IMR-90 (cell line): Measurements from ENCODE around the gene STX7. TPM values are rescaled to one million over a fixed set of nuclear protein-coding genes. Genes with fewer than 3 reads are reported as not detected.

Experiments
- ATAC-seq: fragments of 200-7000 bp; cut with Tn5 transposase; 2 replicates; pipeline ENCODE4 v1.9.1; 2020; ENCODE audit warnings: low read depth, mild to moderate bottlenecking, moderate library complexity
- BruUV-seq: library from RNA; stranded (reverse); fragments of 400-500 nt; replicated peaks from 2 replicates; lab custom pipeline; 2021; lab: Mats Ljungman, UMichigan
- CTCF ChIA-PET: fragments of 300-600 bp; formaldehyde crosslinking; extraction: SDS; loops from one replicate; lab custom pipeline; 2021; ENCODE audit warnings: antibody characterized with exemption; lab: Yijun Ruan, JAX
- POLR2A ChIA-PET: fragments of 300-600 bp; sonication (Branson Sonifier 250); formaldehyde crosslinking; loops from one replicate; lab custom pipeline; 2022; ENCODE audit warnings: antibody characterized with exemption; ENCODE audit not compliant: unreplicated experiment; lab: Charles Lee
- DNase-seq: peaks from one replicate; pipeline ENCODE4 v3.0.0; 2013
- H2AFZ ChIP-seq: replicated peaks from 2 replicates; pipeline ENCODE3; 2013; ENCODE audit warnings: low read length, mild to moderate bottlenecking; ENCODE audit not compliant: poor library complexity
- H2AK5ac ChIP-seq: 2 replicates; pipeline ENCODE4 v1.6.1; 2013; ENCODE audit warnings: low read depth, low read length, inconsistent platforms
- H2AK9ac ChIP-seq: replicated peaks from 2 replicates; pipeline ENCODE3; 2013; ENCODE audit warnings: mild to moderate bottlenecking, low read depth, low read length, moderate library complexity; ENCODE audit not compliant: poor library complexity
- H2BK120ac ChIP-seq: 2 replicates; pipeline ENCODE4 v1.6.1; 2013; ENCODE audit warnings: low read depth, low read length, inconsistent platforms
- H2BK15ac ChIP-seq: 3 replicates; pipeline ENCODE4 v1.6.1; 2013; ENCODE audit warnings: low read depth, low read length, inconsistent platforms
- H2BK20ac ChIP-seq: 2 replicates; pipeline ENCODE4 v1.6.1; 2013; ENCODE audit warnings: low read depth, mild to moderate bottlenecking, inconsistent platforms, low read length, moderate library complexity
- H2BK5ac ChIP-seq: 2 replicates; pipeline ENCODE4 v1.6.1; 2013; ENCODE audit warnings: mild to moderate bottlenecking, low read depth, low read length, inconsistent platforms; ENCODE audit not compliant: poor library complexity, severe bottlenecking
- H3K14ac ChIP-seq: replicated peaks from 2 replicates; pipeline ENCODE4 v1.6.1; 2013; ENCODE audit warnings: low read depth, low read length, inconsistent platforms
- H3K18ac ChIP-seq: 2 replicates; pipeline ENCODE4 v1.6.1; 2013; ENCODE audit warnings: low read depth, low read length, control low read depth
- H3K23ac ChIP-seq: 2 replicates; pipeline ENCODE4 v1.6.1; 2013; ENCODE audit warnings: low read depth, low read length, inconsistent platforms
- H3K27ac ChIP-seq: 2 replicates; pipeline ENCODE4 v1.5.1; 2013; ENCODE audit warnings: mild to moderate bottlenecking, control low read depth, low read length; ENCODE audit not compliant: insufficient read depth
- H3K27me3 ChIP-seq: 2 replicates; pipeline ENCODE4 v1.6.1; 2013; ENCODE audit warnings: low read length; ENCODE audit not compliant: control insufficient read depth, insufficient read depth
- H3K36me3 ChIP-seq: 2 replicates; pipeline ENCODE4 v1.6.1; 2013; ENCODE audit warnings: low read length, mixed read lengths; ENCODE audit not compliant: control insufficient read depth, insufficient read depth
- H3K4ac ChIP-seq: 2 replicates; pipeline ENCODE4 v1.6.1; 2013; ENCODE audit warnings: low read depth, low read length, inconsistent platforms
- H3K4me1 ChIP-seq: 2 replicates; pipeline ENCODE4 v1.6.1; 2013; ENCODE audit warnings: low read length, mixed read lengths; ENCODE audit not compliant: control insufficient read depth, insufficient read depth
- H3K4me2 ChIP-seq: 2 replicates; pipeline ENCODE4 v1.6.1; 2013; ENCODE audit warnings: low read depth, mild to moderate bottlenecking, control low read depth, low read length, moderate library complexity
- H3K4me3 ChIP-seq: 2 replicates; pipeline ENCODE4 v1.5.1; 2013; ENCODE audit warnings: low read depth, mild to moderate bottlenecking, control low read depth, low read length, moderate library complexity; ENCODE audit not compliant: insufficient read depth
- H3K56ac ChIP-seq: 2 replicates; pipeline ENCODE4 v1.6.1; 2013; ENCODE audit warnings: low read length, inconsistent platforms; ENCODE audit not compliant: insufficient read depth; ENCODE audit errors: extremely low read depth
- H3K79me1 ChIP-seq, 2 experiments: 2 replicates each; pipeline ENCODE4 v1.6.1; 2013; ENCODE audit warnings: low read length in 2 of 2, inconsistent platforms in 1 of 2, low read depth in 1 of 2
- H3K9ac ChIP-seq: 2 replicates; pipeline ENCODE4 v1.6.1; 2013; ENCODE audit warnings: low read depth, low read length, control low read depth
- H3K9me1 ChIP-seq: 2 replicates; pipeline ENCODE4 v1.6.1; 2013; ENCODE audit warnings: low read length, inconsistent platforms; ENCODE audit not compliant: insufficient read depth
- H3K9me3 ChIP-seq: 2 replicates; pipeline ENCODE4 v1.6.1; 2013; ENCODE audit warnings: low read length; ENCODE audit not compliant: control insufficient read depth, insufficient read depth
- H4K20me1 ChIP-seq: 2 replicates; pipeline ENCODE4 v1.6.1; 2013; ENCODE audit warnings: low read length, inconsistent platforms; ENCODE audit not compliant: insufficient read depth
- H4K5ac ChIP-seq: 2 replicates; pipeline ENCODE4 v1.6.1; 2013; ENCODE audit warnings: mild to moderate bottlenecking, low read depth, low read length, control low read depth
- H4K8ac ChIP-seq, 2 experiments: 2 replicates each; pipeline ENCODE4 v1.6.1; 2013; ENCODE audit warnings: low read depth in 2 of 2, low read length in 2 of 2, control low read depth in 1 of 2, inconsistent platforms in 1 of 2
- H4K91ac ChIP-seq: 2 replicates; pipeline ENCODE4 v1.6.1; 2013; ENCODE audit warnings: low read depth, low read length, inconsistent platforms; ENCODE audit not compliant: insufficient read depth
- CEBPB ChIP-seq: IDR thresholded peaks from 2 replicates; pipeline ENCODE4 v1.6.1; 2012; ENCODE audit warnings: low read depth, low read length, improper control_type of control experiment
- CHD1 ChIP-seq: IDR thresholded peaks from 2 replicates; pipeline ENCODE4 v1.6.1; 2012; ENCODE audit warnings: low read depth, low read length, improper control_type of control experiment
- CTCF ChIP-seq: conservative IDR thresholded peaks from 2 replicates; pipeline ENCODE4 v1.5.1; 2012; ENCODE audit warnings: mild to moderate bottlenecking, low read depth, low read length, improper control_type of control experiment
- ELK1 ChIP-seq: fragments of 150-350 bp; IDR thresholded peaks from 2 replicates; pipeline ENCODE4 v1.6.1; 2016; ENCODE audit warnings: low read depth, mild to moderate bottlenecking, low read length, moderate library complexity, borderline replicate concordance
- FOS ChIP-seq: fragments of 150-350 bp; IDR thresholded peaks from 2 replicates; pipeline ENCODE4 v1.6.1; 2016; ENCODE audit warnings: low read depth, low read length
- MAZ ChIP-seq: IDR thresholded peaks from 2 replicates; pipeline ENCODE4 v1.6.1; 2012; ENCODE audit warnings: low read depth, mild to moderate bottlenecking, low read length, improper control_type of control experiment, moderate library complexity, borderline replicate concordance
- MXI1 ChIP-seq: IDR thresholded peaks from 2 replicates; pipeline ENCODE4 v1.6.1; 2012; ENCODE audit warnings: low read depth, mild to moderate bottlenecking, low read length, moderate library complexity, borderline replicate concordance
- POLR2A ChIP-seq: IDR thresholded peaks from 2 replicates; pipeline ENCODE4 v1.6.1; 2012; ENCODE audit warnings: mild to moderate bottlenecking, low read depth, low read length
- RAD21 ChIP-seq: IDR thresholded peaks from 2 replicates; pipeline ENCODE4 v1.6.1; 2012; ENCODE audit warnings: low read length, improper control_type of control experiment
- RCOR1 ChIP-seq: IDR thresholded peaks from 2 replicates; pipeline ENCODE4 v1.6.1; 2012; ENCODE audit warnings: mild to moderate bottlenecking, low read length, improper control_type of control experiment; ENCODE audit not compliant: insufficient replicate concordance
- RFX5 ChIP-seq: IDR thresholded peaks from 2 replicates; pipeline ENCODE4 v1.8.0; 2012; ENCODE audit warnings: low read depth, mild to moderate bottlenecking, low read length, moderate library complexity
- WGBS, 2 experiments: methylation state at CpG; one replicate each; pipeline versions ENCODE4 v1.1.5 to v1.1.7; 2013; ENCODE audit warnings: missing lambda C conversion rate in 2 of 2; ENCODE audit not compliant: insufficient read length in 1 of 2; ENCODE audit errors: extremely low coverage in 2 of 2; 5-methylcytosine and 5-hydroxymethylcytosine counted together
- dilution Hi-C: fragments of 300-500 bp; cut with HindIII; formaldehyde crosslinking; loops from one replicate; pipeline ENCODE4 v1.14.3; 2018; ENCODE audit warnings: low sequenced_read_pairs; ENCODE audit not compliant: unreplicated experiment
- in situ Hi-C: fragments of 300-500 bp; cut with MboI; formaldehyde crosslinking; loops from 3 replicates; pipeline ENCODE4 v1.14.3; 2019; ENCODE audit warnings: low sequenced_read_pairs, inconsistent platforms, mixed read lengths
- intact Hi-C: fragments of 100-400 bp; cut with micrococcal nuclease; formaldehyde crosslinking; loops from 2 replicates; pipeline ENCODE4 v1.10.0; 2022
- polyA plus RNA-seq, 3 experiments: library from polyadenylated mRNA; depleted of rRNA; stranded (reverse); fragments of >200 nt; gene quantifications; 2 replicates each; pipeline ENCODE4 v1.2.3, GENCODE V29; 2012; ENCODE audit warnings: low replicate concordance in 1 of 3
- total RNA-seq: library from RNA; depleted of rRNA; stranded (reverse); fragments of >200 nt; gene quantifications from 2 replicates; pipeline ENCODE4 v1.2.3, GENCODE V29; 2012

STX7 gene
- total and polyA plus RNA-seq, 2 of the 4 experiments (the other 2 are of a cell fraction): 16.5 to 35.1 TPM

- in situ Hi-C loops (no loop called here), dilution Hi-C loops (no loop called here), intact Hi-C loops (loop anchor here (2.0 kb wide), 1 partner anchor 43 kb away; no protein-coding TSS in a partner anchor)
- no peak for ATAC-seq
- H3K23ac ChIP-seq: peak overlapping the region; percentile 76
- H2BK120ac ChIP-seq: peak overlapping the region; percentile 90
- H3K4me3 ChIP-seq: peak overlapping the region; percentile 93
- H3K14ac ChIP-seq: peak overlapping the region; percentile 23
- H3K18ac ChIP-seq: peak overlapping the region; percentile 68; the same call in 1 of the 2 replicates
- peak overlapping the region; percentile 11; the same call in 1 of the 2 replicates for H4K91ac ChIP-seq
- H2AK9ac ChIP-seq: peak overlapping the region; percentile 79
- H2AFZ ChIP-seq: peak overlapping the region; percentile 98
- peaks cover 4% of the 10 kb centered on the region; the same call in 1 of the 2 replicates for H4K20me1 ChIP-seq
- H3K9me3 ChIP-seq: no peaks in the 10 kb centered on the region
- peak overlapping the region; percentile 55 for H4K5ac ChIP-seq
- H4K8ac ChIP-seq: peak overlapping the region; percentile 38 to 86; a peak in 2 of 4 replicates
- peaks cover 5 to 11% of the 10 kb centered on the region in 2 experiments; a peak in 1 of 4 replicates for H3K79me1 ChIP-seq
- peak overlapping the region; percentile 64; the same call in 1 of the 2 replicates for H2AK5ac ChIP-seq
- H2BK20ac ChIP-seq: 0 out of 2 replicates have a peak overlapping the region, but pooled peaks have one; percentile 11
- peak overlapping the region; percentile 42 for H3K4me2 ChIP-seq
- H3K4ac ChIP-seq: peak overlapping the region; percentile 71
- no peak overlapping the region for H2BK5ac ChIP-seq
- CTCF ChIA-PET: no interaction called here
- H3K9me1 ChIP-seq: 0 out of 2 replicates have a peak, but pooled peaks cover 7% of the 10 kb centered on the region
- H2BK15ac ChIP-seq: peak overlapping the region; percentile 90; the same call in 2 of the 3 replicates
- BruUV-seq: no TSS peak
- peaks cover 4% of the 10 kb centered on the region; the same call in 1 of the 2 replicates for H3K27me3 ChIP-seq
- DNase-seq: no peak
- TF ChIP-seq POLR2A: no peak
- no peak for TF ChIP-seq MXI1
- no peak for TF ChIP-seq RCOR1
- no peak for TF ChIP-seq RAD21
- no peak for TF ChIP-seq CHD1
- TF ChIP-seq CEBPB: no peak
- no peak for TF ChIP-seq ELK1
- no peak for TF ChIP-seq CTCF
- no peak for TF ChIP-seq MAZ
- no peak for TF ChIP-seq RFX5
- TF ChIP-seq FOS: no peak
- H3K4me1 ChIP-seq: peaks cover 2% of the 10 kb centered on the region; the same call in 1 of the 2 replicates
- WGBS, 2 experiments: 40% methylated on average over 2 of the region's 35 CpGs; no CpG with 5 or more reads in 1 of the 2 experiments
- POLR2A ChIA-PET: no interaction called here
- H3K27ac ChIP-seq: peak overlapping the region; percentile 45
- H3K9ac ChIP-seq: peak overlapping the region; percentile 59; the same call in 1 of the 2 replicates
- no peaks in the 10 kb centered on the region for H3K36me3 ChIP-seq
- H3K56ac ChIP-seq: no peak overlapping the region
Observed at GRCh38 chr6:132401618-132402285, 111.2 kb downstream of the STX7 start.
